HG03108 (cell line): Measurements from ENCODE around the gene HSD17B14.
A peak's percentile ranks its signal among the peaks of the same experiment; 100 is the strongest.
"Not testable (repeated sequence)": the region's sequence is repeated elsewhere in the genome, so short reads cannot be mapped to it uniquely, and the experiment has no call there.

Source experiments
- ATAC-seq: cut with Tn5 transposase; IDR thresholded peaks from one replicate; pipeline ENCODE4 v1.9.1; 2021; ENCODE audit warnings: moderate library complexity; ENCODE audit not compliant: unreplicated experiment

Gene HSD17B14

DNA sequence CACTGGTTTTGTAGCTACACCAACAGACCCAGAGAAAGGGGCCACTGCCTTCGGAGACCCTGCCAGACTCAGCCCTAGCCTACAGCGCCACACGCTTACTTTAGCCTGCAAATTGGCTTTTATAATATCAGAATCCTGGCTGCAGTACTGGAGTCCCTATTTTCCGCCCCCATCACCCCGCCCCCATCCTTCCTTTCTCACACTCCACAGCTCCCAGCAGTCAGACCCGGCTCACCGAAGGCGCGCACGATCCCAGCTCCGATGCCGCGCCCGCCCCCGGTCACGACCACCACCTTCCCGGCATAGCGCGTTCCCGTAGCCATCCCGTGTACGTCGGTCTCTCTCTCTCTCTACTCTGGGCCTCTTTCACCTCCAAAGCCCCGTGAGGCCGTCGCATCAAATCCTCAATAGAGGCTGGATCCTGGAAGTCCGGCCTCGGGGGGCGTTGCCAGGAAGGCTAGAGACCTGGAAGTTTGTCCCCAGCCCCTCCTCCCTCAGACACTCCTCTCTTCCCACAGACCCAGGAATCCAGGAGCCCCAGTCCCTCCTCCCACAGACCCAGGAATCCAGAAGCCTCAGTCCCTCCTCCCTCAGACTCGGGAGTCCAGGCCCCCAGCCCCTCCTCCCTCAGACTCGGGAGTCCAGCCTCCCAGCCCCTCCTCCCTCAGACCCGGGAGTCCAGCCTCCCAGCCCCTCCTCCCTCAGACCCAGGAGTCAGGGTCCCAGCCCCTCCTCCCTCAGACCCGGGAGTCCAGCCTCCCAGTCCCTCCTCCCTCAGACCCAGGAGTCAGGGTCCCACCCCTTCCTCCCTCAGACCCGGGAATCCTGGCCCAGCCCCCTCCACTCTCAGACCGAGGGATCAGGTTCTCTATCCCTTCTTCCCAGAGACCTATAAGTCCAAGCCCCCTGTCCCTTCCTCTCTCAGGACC, at the start of gene HSD17B14:
TSS of gene HSD17B14 (minus strand) at position 403 of the 929 bp plus-strand sequence. CDS start at position 323, 80 bp downstream.
- no peak for ATAC-seq

DNA sequence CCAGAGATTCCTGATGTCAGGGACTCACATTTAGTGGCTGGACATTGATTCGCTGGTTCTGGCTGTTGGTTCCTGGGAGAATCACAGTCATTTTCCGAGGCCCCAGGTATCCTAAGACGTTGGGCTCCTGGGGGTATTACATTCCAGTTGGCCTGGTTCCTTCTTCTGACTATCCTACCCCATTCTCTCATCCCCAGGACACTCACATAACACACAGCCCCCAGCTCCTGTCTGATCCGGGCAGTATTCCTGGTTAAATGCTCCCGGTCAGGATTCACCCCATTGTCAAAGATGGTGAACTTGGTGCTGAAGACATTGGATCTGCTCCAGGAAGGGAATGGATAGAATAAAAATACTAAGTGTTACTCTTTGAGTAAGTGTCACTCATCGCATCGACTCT, 47.4 kb upstream of the HSD17B14 start:
- ATAC-seq: no peak

DNA sequence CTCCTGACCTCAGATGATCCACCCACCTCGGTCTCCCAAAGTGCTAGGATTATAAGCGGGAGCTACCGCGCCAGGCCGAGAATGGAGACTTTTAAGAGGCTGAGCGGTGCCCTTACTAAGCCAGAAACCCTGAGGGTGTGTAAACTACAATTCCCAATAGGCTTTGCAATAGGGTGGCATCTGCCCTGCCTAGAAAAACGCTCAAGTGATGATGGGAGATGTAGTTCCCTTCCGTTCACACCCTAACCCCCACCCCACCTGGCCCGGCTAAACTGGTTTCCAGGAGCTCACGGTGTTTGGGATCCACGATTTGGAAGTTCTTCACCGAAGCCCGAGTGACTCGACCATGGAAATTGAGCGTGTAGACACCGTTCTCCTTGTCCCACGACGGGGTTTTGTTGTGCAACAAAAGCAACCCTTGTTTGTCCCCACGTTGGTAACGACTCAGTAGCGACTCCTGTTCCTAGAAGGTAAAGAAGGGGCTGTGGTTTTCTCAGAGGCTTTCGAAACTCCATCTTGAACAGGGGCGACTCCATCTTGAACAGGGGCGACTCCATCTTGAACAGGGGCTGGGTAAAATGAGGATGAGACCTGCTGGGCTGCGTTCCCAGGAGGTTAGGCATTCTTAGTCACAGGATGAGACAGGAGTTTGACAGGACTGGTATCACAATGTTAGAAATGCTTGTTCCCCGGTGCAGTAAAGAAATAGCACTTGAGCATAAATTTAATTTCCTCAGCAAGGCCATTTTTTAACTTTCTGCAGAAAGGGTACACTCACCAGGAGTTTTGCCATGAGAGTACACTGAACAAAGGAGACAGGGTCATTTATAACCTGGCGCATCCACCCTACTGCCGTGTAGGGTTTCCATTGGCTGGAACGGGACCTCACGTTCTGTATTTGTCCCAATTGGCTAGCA, 45.7 kb upstream of the HSD17B14 start:
- no peak for ATAC-seq

DNA sequence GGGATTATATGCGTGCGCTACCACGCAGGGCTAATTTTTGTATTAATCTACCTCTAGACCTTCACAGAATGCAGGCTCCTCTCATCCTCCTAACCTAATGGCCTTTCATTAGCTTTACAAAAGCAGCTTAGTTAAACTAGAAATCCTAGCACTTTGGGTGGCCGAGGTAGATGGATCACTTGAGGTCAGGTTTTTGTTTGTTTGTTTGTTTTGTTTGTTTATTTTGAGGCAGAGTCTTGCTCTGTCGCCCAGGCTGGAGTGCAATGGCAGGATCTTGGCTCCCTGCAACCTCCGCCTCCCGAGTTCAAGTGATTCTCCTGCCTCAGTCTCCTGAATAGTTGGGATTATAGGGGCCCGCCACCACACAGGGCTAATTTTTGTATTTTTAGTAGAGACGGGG, 43.4 kb upstream of the HSD17B14 start:
- not testable (repeated sequence) for ATAC-seq

DNA sequence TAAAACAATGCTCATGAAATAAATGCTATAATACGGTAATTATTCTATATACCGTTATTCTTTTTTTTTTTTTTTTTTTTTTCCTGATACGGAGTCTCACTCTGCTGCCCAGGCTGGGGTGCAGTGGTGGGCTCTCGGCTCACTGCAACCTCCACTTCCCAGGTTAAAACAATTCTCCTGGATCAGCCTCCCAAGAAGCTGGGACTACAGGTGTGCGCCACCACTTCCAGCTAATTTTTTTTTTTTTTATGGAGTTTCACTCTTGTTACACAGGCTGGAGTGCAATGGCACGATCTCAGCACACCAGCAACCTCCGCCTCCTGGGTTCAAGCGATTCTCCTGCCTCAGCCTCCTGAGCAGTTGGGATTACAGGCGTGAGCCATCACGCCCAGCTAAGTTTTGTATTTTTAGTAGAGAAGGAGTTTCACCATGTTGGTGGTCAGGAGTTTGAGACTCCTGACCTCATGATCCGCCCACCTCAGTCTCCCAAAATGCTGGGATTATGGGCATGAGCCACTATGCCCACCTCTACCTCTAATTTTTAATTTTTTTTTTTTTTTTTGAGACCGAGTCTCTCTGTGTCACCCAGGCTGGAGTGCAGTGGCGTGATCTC, 42.8 kb upstream of the HSD17B14 start:
- ATAC-seq: no peak

DNA sequence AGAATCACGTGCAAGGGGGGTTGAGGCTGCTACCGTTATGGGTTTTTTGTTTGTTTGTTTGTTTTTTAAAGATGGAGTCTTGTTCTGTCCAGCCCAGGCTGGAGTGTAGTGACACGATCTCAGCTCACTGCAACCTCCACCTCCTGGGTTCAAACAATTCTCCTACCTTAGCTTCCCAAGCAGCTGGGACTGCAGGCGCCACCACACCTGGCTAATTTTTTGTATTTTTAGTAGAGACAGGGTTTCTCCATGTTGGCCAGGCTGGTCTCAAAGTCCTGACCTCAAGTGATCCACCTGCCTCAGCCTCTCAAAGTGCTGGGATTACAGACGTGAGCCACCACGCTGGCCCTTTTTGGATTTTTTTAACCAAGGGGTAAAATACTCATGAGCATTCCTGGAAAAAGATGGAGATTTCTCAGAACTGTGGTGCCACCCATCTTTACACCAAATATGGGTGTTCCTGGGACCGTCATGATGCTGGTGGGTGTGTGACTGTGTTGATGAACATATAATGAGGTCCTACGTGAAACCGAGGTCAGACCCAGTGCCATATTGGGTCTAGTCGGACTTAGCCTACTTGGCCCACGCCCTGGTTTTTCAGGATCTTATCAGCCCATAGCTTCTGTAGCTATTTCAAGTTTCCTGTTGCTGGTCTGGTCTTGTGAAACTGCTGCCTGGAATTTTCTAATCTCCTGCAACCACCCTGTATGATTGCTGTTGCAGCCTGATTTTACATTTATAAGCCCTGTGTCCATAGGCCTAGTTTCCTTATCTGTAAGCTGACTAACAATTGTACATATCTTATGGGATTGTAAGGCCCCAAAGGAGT, 42.1 kb upstream of the HSD17B14 start:
- ATAC-seq: no peak

DNA sequence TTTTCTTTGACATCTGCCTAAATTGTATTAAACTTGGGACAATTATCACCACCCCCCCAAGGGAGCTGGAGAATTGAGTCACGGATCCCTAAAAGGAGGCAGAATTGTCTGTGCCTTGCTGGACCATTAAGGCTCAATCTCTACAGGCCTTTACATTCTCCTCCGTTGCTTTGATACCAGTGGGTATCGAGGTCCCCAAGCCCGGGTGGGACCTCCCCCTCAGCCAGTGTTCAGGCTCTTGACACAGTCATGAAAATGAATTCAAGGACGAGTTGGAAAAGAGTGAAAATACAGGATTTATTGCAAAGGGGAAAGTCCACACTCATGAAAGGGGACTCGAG, 41.5 kb upstream of the HSD17B14 start:
- no peak for ATAC-seq

DNA sequence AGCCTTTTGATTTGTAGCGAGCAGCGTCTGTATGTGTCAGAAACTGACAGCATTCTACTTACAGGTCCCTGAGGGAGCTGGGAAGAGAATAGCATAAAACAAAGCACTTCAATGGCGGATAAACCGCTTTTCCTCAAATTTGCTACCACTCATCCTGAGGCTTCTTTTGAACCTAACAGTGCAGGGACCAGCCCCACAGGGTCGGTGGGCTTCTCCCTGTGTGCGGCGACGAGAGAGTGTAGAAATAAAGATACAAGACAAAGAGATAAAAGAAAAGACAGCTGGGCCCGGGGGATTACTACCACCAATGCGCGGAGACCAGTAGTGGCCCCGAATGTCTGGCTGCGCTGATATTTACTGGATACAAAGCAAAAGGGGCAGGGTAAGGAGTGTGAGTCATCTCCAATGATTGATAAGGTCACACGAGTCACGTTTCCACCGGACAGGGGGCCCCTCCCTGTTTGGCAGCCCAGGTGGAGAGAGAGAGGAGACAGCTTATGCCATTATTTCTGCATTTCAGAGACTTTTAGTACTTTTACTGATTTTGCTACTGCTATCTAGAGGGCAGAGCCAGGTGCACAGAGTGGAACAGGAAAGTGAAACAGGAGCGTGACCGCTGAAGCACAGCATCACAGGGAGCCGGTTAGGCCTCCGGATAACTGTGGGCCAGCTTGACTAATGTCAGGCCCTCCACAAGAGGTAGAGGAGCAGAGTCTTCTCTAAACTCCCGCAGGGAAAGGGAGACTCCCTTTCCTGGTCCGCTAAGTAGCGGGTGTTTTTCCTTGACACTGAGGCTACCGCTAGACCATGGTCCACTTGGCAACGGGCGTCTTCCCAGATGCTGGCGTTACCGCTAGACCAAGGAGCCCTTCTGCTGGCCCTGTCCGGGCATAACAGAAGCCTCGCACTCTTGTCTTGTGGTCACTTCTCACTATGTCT, 40.0 kb upstream of the HSD17B14 start:
- not testable (repeated sequence) for ATAC-seq

DNA sequence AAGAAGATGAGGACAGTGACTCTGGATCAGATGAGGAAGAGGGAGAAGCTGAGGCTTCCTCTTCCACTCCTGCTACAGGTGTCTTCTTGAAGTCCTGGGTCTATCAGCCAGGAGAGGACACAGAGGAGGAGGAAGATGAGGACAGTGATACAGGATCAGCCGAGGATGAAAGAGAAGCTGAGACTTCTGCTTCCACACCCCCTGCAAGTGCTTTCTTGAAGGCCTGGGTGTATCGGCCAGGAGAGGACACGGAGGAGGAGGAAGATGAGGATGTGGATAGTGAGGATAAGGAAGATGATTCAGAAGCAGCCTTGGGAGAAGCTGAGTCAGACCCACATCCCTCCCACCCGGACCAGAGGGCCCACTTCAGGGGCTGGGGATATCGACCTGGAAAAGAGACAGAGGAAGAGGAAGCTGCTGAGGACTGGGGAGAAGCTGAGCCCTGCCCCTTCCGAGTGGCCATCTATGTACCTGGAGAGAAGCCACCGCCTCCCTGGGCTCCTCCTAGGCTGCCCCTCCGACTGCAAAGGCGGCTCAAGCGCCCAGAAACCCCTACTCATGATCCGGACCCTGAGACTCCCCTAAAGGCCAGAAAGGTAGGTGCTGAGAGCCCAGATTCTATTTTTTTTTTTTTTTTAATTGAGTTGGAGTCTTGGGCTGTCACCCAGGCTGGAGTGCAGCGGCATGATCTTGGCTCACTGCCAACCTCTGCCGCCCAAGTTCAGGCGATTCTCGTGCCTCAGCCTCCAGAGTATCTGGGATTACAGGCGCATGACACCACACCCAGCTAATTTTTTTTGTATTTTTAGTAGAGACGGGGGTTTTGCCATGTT, 38.2 kb upstream of the HSD17B14 start:
- ATAC-seq: no peak

DNA sequence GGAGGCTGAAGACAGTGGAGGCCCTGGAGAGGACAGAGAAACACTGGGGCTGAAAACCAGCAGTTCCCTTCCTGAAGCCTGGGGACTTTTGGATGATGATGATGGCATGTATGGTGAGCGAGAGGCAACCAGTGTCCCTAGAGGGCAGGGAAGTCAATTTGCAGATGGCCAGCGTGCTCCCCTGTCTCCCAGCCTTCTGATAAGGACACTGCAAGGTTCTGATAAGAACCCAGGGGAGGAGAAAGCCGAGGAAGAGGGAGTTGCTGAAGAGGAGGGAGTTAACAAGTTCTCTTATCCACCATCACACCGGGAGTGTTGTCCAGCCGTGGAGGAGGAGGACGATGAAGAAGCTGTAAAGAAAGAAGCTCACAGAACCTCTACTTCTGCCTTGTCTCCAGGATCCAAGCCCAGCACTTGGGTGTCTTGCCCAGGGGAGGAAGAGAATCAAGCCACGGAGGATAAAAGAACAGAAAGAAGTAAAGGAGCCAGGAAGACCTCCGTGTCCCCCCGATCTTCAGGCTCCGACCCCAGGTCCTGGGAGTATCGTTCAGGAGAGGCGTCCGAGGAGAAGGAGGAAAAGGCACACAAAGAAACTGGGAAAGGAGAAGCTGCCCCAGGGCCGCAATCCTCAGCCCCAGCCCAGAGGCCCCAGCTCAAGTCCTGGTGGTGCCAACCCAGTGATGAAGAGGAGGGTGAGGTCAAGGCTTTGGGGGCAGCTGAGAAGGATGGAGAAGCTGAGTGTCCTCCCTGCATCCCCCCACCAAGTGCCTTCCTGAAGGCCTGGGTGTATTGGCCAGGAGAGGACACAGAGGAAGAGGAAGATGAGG, 37.4 kb upstream of the HSD17B14 start:
- no peak for ATAC-seq

DNA sequence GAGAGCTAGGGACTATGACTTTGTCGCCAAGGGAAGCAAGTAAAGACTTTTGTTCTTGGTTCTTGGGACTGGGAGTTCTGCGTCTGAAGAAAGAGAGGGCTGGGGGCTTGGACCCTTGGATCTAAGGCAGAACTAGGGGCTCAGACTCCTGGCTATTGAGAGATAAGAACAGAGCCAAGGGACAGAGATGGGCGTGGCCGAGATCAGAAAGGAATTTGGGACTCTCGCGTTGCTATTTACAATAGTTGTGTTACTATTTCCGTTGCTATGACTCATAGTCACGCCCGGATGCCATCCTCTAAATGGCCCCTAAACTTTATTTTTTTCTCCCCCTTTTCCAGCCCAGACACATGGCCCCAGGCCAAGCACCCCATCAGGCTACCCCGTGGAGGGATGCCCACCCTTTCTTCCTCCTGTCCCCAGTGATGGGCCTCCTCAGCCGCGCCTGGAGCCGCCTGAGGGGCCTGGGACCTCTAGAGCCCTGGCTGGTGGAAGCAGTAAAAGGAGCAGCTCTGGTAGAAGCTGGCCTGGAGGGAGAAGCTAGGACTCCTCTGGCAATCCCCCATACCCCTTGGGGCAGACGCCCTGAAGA, 36.7 kb upstream of the HSD17B14 start:
- ATAC-seq: peak; percentile 31

DNA sequence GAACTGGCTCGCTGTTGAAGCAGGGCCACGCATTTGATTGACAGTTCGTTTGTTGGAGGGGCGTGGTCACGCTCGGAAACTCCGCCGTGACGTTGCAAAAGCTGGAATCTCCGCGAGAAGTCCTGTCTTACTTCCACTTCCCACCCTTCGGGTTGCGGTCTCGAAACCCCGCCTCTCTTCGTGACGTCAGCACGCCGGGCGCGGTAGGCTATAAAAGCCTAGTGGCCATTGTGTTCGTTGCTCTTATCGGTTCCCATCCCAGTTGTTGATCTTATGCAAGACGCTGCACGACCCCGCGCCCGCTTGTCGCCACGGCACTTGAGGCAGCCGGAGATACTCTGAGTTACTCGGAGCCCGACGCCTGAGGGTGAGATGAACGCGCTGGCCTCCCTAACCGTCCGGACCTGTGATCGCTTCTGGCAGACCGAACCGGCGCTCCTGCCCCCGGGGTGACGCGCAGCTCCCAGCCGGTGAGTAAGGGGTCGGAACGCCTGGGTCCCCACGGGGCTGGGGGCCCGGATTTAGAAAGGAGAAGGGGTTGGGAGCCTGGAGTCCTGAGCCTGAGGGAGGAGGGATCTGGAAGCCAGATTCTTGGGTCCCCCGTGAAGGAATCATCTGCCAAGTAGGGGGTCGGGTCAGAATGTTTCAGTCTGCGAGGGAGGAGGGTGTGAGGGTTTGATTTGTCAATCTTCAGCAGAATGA, 36.0 kb upstream of the HSD17B14 start, which contains the start of gene PPP1R15A:
TSS of gene PPP1R15A (plus strand) at position 240 of the 702 bp plus-strand sequence. CDS start 813 bp downstream, outside the sequence.
- peak; percentile 27 for ATAC-seq

DNA sequence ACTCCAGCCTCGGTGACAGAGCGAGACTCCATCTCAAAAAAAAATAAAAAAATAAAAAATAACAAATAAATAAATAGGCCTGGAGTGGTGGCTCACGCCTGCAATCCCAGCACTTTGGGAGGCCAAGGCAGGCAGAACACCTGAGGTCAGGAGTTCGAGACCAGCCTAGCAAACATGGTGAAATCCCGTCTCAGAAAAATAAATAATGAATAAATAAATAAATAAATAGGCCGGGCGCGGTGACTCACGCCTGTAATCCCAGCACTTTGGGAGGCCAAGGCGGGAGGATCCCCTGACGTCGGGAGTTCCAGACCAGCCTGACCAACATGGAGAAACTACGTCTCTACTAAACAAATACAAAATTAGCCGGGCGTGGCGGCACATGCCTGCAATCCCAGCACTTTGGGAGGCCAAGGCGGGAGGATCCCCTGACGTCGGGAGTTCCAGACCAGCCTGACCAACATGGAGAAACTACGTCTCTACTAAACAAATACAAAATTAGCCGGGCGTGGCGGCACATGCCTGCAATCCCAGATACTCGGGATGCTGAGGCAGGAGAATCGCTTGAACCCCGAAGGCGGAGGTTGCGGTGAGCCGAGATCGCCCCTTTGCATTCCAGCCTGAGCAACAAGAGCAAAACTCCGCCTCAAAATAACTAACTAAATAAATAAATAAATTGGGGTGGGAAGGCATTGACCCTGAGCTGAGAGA, 35.3 kb upstream of the HSD17B14 start:
- not testable (repeated sequence) for ATAC-seq

DNA sequence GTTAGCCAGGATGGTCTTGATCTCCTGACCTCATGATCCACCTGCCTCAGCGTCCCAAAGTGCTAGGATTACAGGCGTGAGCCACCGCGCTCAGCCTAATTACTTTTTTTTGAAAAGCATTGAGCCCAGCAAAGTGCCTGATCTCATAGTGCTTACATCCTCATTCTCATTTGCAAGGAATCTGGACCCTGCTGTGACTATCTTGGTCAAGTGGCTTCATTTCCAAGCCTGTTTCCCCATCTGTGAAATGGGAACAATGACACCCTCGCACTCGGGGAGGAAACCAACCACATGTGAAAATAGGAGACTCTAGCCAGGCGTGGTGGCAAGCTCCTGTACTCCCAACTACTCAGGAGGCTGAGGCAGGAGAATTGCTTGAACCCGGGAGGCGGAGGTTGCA, 33.8 kb upstream of the HSD17B14 start:
- no peak for ATAC-seq

DNA sequence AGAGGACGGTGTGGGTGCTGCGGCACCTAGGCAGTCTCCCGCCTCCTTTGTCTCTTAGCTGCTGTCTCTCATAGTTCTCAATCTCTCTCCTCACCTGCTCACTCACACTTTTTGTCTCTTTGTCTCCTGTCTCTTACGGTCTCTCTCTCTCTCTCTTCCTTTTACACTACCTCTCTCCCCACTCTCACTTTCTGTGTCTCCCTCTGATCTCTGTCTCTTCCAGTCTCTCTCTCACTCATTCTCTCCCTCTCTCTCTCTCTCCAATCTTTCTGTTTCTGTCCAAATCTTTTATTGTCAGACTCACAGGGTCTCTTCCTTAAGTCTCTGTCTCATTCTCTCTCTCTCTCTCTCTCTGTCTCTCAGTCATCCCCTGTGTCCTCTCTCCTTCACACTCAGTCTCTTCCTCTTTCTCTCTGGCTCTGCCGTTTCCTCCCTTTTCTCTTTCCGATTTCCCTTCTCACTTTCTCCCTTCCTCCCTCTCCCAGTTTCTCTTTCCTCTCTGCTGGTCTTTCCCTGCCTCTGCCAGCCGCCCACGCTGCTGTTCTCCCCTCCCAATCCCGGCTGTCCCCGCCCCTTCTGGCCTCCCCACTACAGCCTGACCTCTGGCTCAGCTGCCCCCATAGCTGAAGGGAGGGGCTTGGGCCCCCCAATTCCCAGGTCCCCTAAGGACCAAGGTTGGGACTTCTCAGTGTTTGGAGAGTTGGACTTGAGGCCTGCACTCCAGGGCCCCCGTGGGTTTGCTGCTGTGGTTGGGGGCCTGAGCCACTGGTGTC, 32.0 kb upstream of the HSD17B14 start, which contains the start of gene PLEKHA4:
TSS of gene PLEKHA4 (minus strand) at position 504 of the 773 bp plus-strand sequence. CDS start 997 bp downstream, outside the sequence.
- ATAC-seq: no peak
